HepG2 (cell line): Measurements from ENCODE around the gene RGN. TPM values are rescaled to one million over a fixed set of nuclear protein-coding genes. Genes with fewer than 3 reads are reported as not detected.

Source experiments
- ATM ChIP-seq: fragments of 450-650 bp; IDR thresholded peaks from 2 replicates; pipeline ENCODE4 v1.7.1; 2017; ENCODE audit warnings: mild to moderate bottlenecking, borderline replicate concordance
- CREM ChIP-seq, 2 experiments: sonication (generic) in 1 of 2; formaldehyde crosslinking in 1 of 2; IDR thresholded peaks; 2 replicates each; pipeline versions ENCODE4 v1.4.0 to v1.6.1; 2016 to 2020; ENCODE audit warnings: antibody characterized with exemption in 1 of 2, mild to moderate bottlenecking in 1 of 2, missing genetic modification reagents in 1 of 2
- HDAC1 ChIP-seq: sonication (generic); formaldehyde crosslinking; IDR thresholded peaks from 2 replicates; pipeline ENCODE4 v1.5.1; 2020; ENCODE audit warnings: mild to moderate bottlenecking, missing genetic modification reagents
- JARID2 ChIP-seq: sonication (generic); formaldehyde crosslinking; IDR thresholded peaks from 2 replicates; pipeline ENCODE4 v1.8.1; 2023; ENCODE audit warnings: missing genetic modification reagents, inconsistent platforms; ENCODE audit not compliant: insufficient replicate concordance
- MBNL3 ChIP-seq: fragments of 250-450 bp; sonication (Bioruptor Pico); conservative IDR thresholded peaks from 2 replicates; pipeline ENCODE4 v1.8.0; 2022; ENCODE audit warnings: mild to moderate bottlenecking, inconsistent platforms
- NFE2L2 ChIP-seq: fragments of 150-350 bp; IDR thresholded peaks from 2 replicates; pipeline ENCODE4 v1.6.1; 2014; ENCODE audit warnings: low read length
- NPAS2 ChIP-seq: sonication (generic); formaldehyde crosslinking; IDR thresholded peaks from 2 replicates; pipeline ENCODE4 v1.8.0; 2022; ENCODE audit warnings: mild to moderate bottlenecking, missing genetic modification reagents, borderline replicate concordance
- TBP ChIP-seq: sonication (generic); formaldehyde crosslinking; IDR thresholded peaks from 2 replicates; pipeline ENCODE4 v1.5.0; 2020; ENCODE audit warnings: missing genetic modification reagents
- TCF7 ChIP-seq: sonication (generic); IDR thresholded peaks from 2 replicates; pipeline ENCODE4 v1.6.1; 2016; ENCODE audit warnings: antibody characterized with exemption, low read depth
- ZBTB49 ChIP-seq: sonication (generic); formaldehyde crosslinking; IDR thresholded peaks from 2 replicates; pipeline ENCODE4 v1.4.0; 2020; ENCODE audit warnings: missing genetic modification reagents, borderline replicate concordance
- ZBTB7A ChIP-seq: sonication (generic); formaldehyde crosslinking; IDR thresholded peaks from 2 replicates; pipeline ENCODE4 v1.8.0; 2022; ENCODE audit warnings: mild to moderate bottlenecking, missing genetic modification reagents
- ZBTB7B ChIP-seq: sonication (generic); formaldehyde crosslinking; IDR thresholded peaks from 2 replicates; pipeline ENCODE4 v1.4.0; 2020; ENCODE audit warnings: missing genetic modification reagents
- ZFP62 ChIP-seq: sonication (generic); formaldehyde crosslinking; IDR thresholded peaks from 2 replicates; pipeline ENCODE4 v1.4.0; 2020; ENCODE audit warnings: missing genetic modification reagents
- ZKSCAN8 ChIP-seq: IDR thresholded peaks from 2 replicates; pipeline ENCODE4 v1.6.1; 2016; ENCODE audit warnings: borderline replicate concordance, missing genetic modification reagents, missing compliant biosample characterization
- ZNF644 ChIP-seq: IDR thresholded peaks from 2 replicates; pipeline ENCODE4 v1.6.1; 2016; ENCODE audit warnings: low read depth
- ZNF703 ChIP-seq: sonication (generic); formaldehyde crosslinking; IDR thresholded peaks from 2 replicates; pipeline ENCODE4 v1.5.1; 2020; ENCODE audit warnings: missing genetic modification reagents, mild to moderate bottlenecking, moderate library complexity, borderline replicate concordance
- polyA plus RNA-seq, 8 experiments: library from polyadenylated mRNA; depleted of rRNA in 3 of 8; stranded (reverse) in 7 of 8; unstranded in 1 of 8; fragments of >200 nt; fragmentation: Illumina TruSeq in 4 of 8; extraction: Trizol in 4 of 8; gene quantifications; 2 replicates each; pipeline versions ENCODE4 v1.2.1 to v1.2.3, GENCODE V29; 2011 to 2016; ENCODE audit warnings: low read depth in 4 of 8, missing spikeins in 1 of 8, mixed read lengths in 1 of 8; ENCODE audit not compliant: insufficient read depth in 1 of 8
- total RNA-seq, 5 experiments: library from RNA; depleted of rRNA; stranded (reverse); fragments of >200 nt; fragmentation: Illumina TruSeq; extraction: Trizol; gene quantifications; 2 replicates each; pipeline ENCODE4 v1.2.3, GENCODE V29; 2016; ENCODE audit warnings: low read depth in 1 of 5
- TF ChIP-seq, protein P1 (sequence below): sonication (generic); formaldehyde crosslinking; IDR thresholded peaks from 2 replicates; pipeline ENCODE4 v1.4.0; 2020; ENCODE audit warnings: mild to moderate bottlenecking, missing genetic modification reagents
- TF ChIP-seq, protein P2 (sequence below), 2 experiments: fragments of 450-650 bp in 1 of 2; sonication (generic) in 1 of 2; formaldehyde crosslinking; IDR thresholded peaks; 2 replicates each; pipeline versions ENCODE4 v1.5.0 to v1.8.0; 2020 to 2022; ENCODE audit warnings: mild to moderate bottlenecking in 1 of 2, missing genetic modification reagents in 1 of 2
- TF ChIP-seq, protein P3 (sequence below): sonication (generic); formaldehyde crosslinking; IDR thresholded peaks from 2 replicates; pipeline ENCODE4 v1.4.0; 2020; ENCODE audit warnings: missing genetic modification reagents

The RGN gene
- total and polyA plus RNA-seq, 2 of the 13 experiments (the other 11 are each of a cell fraction or from before 2014, with no cell fraction given): 19.6 to 74.4 TPM

- no peak for TF ChIP-seq JARID2 (CRISPR knock-in tag)
- TF ChIP-seq NFE2L2: no peak
- no peak; the same call in 1 of the 2 replicates for TF ChIP-seq ZNF644 (CRISPR knock-in tag)
- no peak for TF ChIP-seq ZFP62
- TF ChIP-seq, protein P1, sequence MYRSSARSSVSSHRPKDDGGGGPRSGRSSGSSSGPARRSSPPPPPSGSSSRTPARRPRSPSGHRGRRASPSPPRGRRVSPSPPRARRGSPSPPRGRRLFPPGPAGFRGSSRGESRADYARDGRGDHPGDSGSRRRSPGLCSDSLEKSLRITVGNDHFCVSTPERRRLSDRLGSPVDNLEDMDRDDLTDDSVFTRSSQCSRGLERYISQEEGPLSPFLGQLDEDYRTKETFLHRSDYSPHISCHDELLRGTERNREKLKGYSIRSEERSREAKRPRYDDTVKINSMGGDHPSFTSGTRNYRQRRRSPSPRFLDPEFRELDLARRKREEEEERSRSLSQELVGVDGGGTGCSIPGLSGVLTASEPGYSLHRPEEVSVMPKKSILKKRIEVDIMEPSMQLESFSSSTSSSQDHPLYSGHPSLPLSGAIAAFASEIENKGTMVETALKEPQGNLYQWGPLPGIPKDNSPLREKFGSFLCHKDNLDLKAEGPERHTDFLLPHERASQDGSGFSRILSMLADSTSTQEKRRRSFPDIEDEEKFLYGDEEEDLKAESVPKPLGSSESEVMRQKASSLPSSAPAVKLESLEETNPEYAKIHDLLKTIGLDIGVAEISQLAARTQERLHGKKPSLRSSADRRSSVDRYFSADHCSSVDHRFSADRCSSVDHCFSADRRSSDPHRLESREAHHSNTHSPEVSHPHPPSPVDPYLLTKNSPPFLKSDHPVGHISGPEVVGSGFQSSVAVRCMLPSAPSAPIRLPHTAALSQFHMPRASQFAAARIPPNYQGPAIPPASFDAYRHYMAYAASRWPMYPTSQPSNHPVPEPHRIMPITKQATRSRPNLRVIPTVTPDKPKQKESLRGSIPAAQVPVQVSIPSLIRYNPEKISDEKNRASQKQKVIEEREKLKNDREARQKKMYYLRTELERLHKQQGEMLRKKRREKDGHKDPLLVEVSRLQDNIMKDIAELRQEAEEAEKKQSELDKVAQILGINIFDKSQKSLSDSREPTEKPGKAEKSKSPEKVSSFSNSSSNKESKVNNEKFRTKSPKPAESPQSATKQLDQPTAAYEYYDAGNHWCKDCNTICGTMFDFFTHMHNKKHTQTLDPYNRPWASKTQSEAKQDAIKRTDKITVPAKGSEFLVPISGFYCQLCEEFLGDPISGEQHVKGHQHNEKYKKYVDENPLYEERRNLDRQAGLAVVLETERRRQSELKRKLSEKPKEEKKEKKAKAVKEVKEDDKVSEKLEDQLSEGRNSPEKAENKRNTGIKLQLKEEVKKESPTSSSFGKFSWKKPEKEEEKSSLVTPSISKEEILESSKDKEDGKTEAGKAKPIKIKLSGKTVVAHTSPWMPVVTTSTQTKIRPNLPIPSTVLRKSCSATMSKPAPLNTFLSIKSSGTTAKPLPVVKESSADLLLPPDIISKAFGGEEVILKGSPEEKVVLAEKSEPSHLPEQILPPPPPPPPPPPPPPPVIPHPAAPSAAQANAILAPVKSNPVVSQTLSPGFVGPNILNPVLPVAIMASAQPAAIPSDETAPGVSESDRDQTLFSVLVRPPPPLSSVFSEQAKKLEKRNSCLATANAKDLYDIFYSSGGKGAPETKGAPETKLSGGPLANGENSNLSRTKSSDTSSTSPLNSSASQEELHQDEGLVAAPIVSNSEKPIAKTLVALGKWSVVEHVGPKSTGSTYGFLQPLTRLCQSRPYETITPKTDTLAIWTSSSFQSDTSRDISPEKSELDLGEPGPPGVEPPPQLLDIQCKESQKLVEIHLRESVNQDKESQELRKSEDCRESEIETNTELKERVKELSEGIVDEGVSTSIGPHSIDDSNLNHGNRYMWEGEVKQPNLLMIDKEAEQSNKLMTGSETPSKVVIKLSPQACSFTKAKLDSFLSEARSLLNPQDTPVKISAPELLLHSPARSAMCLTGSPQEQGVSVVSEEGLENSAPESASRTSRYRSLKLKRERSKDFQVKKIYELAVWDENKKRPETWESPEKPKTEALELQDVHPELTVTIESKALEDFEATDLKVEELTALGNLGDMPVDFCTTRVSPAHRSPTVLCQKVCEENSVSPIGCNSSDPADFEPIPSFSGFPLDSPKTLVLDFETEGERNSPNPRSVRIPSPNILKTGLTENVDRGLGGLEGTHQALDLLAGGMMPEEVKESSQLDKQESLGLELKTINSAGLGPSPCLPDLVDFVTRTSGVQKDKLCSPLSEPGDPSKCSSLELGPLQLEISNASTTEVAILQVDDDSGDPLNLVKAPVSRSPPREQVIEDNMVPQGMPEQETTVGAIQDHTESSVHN (CRISPR knock-in tag): no peak
- no peak for TF ChIP-seq NPAS2 (CRISPR knock-in tag)
- no peak for TF ChIP-seq TBP
- TF ChIP-seq, protein P2, sequence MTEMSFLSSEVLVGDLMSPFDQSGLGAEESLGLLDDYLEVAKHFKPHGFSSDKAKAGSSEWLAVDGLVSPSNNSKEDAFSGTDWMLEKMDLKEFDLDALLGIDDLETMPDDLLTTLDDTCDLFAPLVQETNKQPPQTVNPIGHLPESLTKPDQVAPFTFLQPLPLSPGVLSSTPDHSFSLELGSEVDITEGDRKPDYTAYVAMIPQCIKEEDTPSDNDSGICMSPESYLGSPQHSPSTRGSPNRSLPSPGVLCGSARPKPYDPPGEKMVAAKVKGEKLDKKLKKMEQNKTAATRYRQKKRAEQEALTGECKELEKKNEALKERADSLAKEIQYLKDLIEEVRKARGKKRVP (CRISPR knock-in tag; IDR thresholded peaks at IDR 0.05): no peak; a peak in 1 of 4 replicates
- 0 out of 2 replicates have a peak, but pooled peaks have one; percentile 9 for TF ChIP-seq ZBTB7B (CRISPR knock-in tag)
- TF ChIP-seq ATM: no peak
- no peak for TF ChIP-seq ZBTB7A
- peak; percentile 33 for TF ChIP-seq HDAC1 (CRISPR knock-in tag)
- peak; percentile 25; the same call in 1 of the 2 replicates for TF ChIP-seq TCF7
- TF ChIP-seq MBNL3 (CRISPR knock-in tag): no peak
- TF ChIP-seq ZKSCAN8 (CRISPR knock-in tag): no peak
- TF ChIP-seq ZBTB49 (CRISPR knock-in tag): no peak
- TF ChIP-seq CREM (IDR thresholded peaks at IDR 0.05): peak; percentile 60
- no peak for TF ChIP-seq CREM (CRISPR knock-in tag; IDR thresholded peaks at IDR 0.05)
- TF ChIP-seq ZNF703 (CRISPR knock-in tag): no peak
- TF ChIP-seq, protein P3, sequence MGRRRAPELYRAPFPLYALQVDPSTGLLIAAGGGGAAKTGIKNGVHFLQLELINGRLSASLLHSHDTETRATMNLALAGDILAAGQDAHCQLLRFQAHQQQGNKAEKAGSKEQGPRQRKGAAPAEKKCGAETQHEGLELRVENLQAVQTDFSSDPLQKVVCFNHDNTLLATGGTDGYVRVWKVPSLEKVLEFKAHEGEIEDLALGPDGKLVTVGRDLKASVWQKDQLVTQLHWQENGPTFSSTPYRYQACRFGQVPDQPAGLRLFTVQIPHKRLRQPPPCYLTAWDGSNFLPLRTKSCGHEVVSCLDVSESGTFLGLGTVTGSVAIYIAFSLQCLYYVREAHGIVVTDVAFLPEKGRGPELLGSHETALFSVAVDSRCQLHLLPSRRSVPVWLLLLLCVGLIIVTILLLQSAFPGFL (CRISPR knock-in tag): no peak
These were observed 2.6 kb downstream of the RGN start (continued) for GRCh38 chrX:47080915-47081236.
